GM19397 (cell line): ENCODE results near the gene GOLGA8N.
"Not testable (repeated sequence)": the region's sequence is repeated elsewhere in the genome, so short reads cannot be mapped to it uniquely, and the experiment has no call there.

Experiments
- ATAC-seq: cut with Tn5 transposase; IDR thresholded peaks from one replicate; pipeline ENCODE4 v1.9.1; 2021; ENCODE audit warnings: mild to moderate bottlenecking, moderate library complexity; ENCODE audit not compliant: unreplicated experiment

Gene GOLGA8N

DNA sequence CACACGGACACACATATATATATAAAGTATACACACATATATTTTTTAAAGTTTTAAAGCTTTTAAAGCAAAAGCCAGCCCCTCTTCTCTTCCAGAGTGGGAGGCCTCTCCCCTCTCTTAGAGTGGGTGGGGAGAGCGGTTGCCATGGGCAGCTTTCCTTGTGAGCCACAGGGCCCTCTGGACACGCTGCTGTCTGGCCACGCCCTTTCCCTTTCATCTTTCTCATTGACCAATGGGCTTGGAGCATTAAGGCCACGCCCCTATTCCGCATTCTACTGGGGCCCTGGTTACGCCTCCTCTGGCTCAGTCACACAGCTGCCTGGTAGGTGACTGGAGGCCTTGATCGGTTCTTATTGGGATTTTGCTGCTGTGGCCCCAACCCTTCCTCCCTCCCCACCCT lies at the start of gene GOLGA8N:
Gene GOLGA8N, plus strand, starts transcription at position 306 of the 400 bp plus-strand sequence.
- not testable (repeated sequence) for ATAC-seq

GRCh38 chr15:32543456-32543855 lies 49.8 kb upstream of the GOLGA8N start:
- ATAC-seq, result not testable (repeated sequence)

GRCh38 chr15:32545129-32545528 lies 48.1 kb upstream of the GOLGA8N start:
- ATAC-seq, result not testable (repeated sequence)

GRCh38 chr15:32554587-32554986 lies 38.7 kb upstream of the GOLGA8N start:
- ATAC-seq, result not testable (repeated sequence)

DNA sequence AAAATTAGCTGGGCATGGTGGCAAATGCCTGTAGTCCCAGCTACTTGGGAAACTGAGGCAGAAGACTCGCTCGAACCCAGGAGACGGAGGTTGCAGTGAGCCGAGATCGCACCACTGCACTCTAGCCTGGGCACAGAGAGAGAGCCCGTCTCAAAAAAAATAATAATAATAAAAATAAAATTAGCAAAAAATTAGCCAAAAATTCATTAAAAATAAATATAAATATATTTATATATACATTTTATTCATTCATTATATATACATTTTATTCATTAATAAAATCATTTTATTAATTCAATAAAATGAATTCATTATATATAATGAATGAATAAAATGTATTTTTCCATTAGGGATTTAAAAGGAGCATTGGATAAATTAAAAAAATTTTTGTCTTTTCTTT lies 31.1 kb upstream of the GOLGA8N start:
- not testable (repeated sequence) for ATAC-seq

- not testable (repeated sequence) for ATAC-seq
Measured at GRCh38 chr15:32568988-32569387, 24.3 kb upstream of the GOLGA8N start.

GRCh38 chr15:32578482-32578881 lies 14.8 kb upstream of the GOLGA8N start:
- not testable (repeated sequence) for ATAC-seq

DNA sequence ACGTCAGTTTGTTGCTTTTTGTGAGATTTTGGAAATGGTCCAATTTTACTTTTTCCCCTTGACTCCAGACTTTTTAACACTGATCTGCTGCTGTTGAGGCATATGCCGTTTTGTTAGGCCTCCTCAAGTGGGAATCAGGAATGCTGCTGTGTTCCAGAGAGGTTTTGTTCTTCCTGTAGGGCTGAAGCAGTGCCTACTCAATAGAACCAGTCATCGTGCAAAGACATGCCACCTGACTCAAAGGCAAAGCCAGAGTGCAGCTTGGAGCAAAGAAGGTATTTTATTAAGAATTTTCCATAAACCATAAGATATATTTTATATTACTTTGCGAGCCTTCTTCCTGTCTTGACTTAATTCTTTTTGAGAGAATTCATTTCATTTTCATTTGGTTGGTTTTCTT lies 7.4 kb upstream of the GOLGA8N start:
- ATAC-seq, result not testable (repeated sequence)

DNA sequence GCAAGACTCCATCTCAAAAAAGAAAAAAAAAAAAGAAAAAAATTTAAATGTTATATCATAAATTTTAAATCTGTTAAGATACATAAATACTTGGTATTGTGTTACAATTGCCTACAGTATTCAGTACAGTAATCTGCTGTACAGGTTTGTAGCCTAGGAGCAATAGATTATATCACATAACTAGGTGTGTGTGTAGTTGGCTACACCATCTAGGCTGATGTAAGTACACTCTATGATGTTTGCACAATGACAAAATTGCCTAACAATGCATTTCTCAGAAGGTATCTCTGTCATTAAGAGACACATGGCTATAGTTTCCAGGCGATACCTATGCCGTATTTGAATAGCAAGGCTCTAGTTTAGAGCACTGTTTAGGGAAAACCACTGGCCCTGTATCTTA lies 16.3 kb downstream of the GOLGA8N start:
- ATAC-seq, result not testable (repeated sequence)

GRCh38 chr15:32610719-32611118 lies 17.5 kb downstream of the GOLGA8N start:
- not testable (repeated sequence) for ATAC-seq

DNA sequence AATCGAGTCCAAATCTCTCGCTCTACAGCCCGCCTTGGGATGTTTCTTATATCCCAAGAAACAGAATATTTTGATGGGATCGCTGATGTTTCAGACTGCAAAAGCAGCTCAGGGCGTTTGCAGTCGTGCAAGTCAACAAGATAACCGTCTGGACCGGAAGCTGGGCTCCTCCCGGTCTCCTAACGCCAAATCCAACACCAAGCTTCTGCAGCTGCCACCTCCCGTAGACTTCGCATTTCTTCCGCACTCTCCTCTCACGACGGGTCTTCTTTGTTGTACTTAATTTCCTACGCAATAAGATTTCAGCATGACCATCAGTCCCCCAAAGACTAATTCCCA lies 21.4 kb downstream of the GOLGA8N start:
- ATAC-seq, result peak; percentile 27

GRCh38 chr15:32615051-32615870 lies 22.0 kb downstream of the GOLGA8N start, which contains the start of gene ARHGAP11A:
Gene ARHGAP11A (plus strand): TSS chr15:32615504. CDS start chr15:32616212, 708 bp downstream.
- ATAC-seq, result peak; percentile 77

GRCh38 chr15:32615871-32616426 lies 22.7 kb downstream of the GOLGA8N start:
- peak; percentile 10 for ATAC-seq

DNA sequence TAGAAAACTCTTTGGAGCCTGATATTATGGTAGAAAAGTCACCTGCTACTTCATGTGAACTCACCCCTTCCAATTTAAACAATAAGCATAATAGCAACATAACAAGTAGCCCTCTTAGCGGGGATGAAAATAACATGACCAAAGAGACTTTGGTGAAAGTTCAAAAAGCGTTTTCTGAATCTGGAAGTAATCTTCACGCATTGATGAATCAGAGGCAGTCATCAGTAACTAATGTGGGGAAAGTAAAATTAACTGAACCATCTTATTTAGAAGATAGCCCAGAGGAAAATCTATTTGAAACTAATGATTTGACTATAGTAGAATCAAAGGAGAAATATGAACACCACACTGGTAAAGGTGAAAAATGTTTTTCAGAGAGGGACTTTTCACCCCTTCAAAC lies 43.2 kb downstream of the GOLGA8N start:
- no peak for ATAC-seq

GRCh38 chr15:32636908-32637567 lies 43.8 kb downstream of the GOLGA8N start:
- ATAC-seq, result no peak

DNA sequence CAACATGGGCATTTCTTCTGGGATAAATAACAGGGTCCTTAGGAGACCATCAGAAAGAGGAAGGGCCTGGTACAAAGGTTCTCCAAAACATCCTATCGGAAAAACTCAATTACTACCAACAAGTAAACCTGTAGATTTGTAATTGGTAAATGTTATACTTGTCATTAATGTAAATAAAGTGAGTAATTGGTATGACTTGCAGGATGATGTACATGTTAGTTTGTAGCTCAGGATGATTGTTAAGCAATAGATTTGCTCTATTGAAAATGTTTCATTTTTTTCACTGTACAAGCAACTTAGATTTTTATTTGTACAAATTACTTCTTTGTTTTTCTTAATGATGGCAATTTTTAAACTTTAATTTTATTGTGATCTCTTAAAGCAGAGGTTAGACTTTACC lies 44.4 kb downstream of the GOLGA8N start:
- ATAC-seq, result no peak

DNA sequence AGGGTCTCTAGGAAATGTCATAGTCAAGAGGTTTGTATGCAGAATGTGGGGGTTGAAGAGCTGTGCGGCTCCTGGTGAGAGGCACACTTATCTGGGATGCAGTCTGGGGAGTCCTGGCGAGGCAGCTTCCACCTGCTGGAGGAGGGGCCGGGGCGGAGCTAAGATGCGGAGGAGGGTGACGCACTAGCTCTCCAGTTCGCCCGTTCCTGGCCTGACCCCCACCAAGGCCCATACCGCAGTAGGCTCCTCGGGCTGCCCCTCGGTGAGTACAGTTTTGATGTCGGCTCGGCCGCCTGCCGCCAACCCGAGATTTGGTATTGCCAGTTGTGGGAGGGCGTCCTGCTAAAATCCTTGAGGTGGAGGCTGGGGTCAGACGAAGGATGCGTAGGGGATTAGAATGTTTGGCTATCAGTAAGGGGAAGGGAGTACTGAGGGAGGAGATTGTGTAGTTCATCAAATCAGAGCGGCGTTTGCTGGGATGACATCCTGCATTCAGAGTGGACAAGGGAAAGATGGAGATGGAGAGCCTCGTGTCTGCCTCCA lies 48.3 kb downstream of the GOLGA8N start, which contains the start of gene SCG5:
Gene SCG5, plus strand, starts transcription at position 194 of the 543 bp plus-strand sequence. CDS start 1,883 bp downstream, outside the sequence.
- ATAC-seq, result no peak

DNA sequence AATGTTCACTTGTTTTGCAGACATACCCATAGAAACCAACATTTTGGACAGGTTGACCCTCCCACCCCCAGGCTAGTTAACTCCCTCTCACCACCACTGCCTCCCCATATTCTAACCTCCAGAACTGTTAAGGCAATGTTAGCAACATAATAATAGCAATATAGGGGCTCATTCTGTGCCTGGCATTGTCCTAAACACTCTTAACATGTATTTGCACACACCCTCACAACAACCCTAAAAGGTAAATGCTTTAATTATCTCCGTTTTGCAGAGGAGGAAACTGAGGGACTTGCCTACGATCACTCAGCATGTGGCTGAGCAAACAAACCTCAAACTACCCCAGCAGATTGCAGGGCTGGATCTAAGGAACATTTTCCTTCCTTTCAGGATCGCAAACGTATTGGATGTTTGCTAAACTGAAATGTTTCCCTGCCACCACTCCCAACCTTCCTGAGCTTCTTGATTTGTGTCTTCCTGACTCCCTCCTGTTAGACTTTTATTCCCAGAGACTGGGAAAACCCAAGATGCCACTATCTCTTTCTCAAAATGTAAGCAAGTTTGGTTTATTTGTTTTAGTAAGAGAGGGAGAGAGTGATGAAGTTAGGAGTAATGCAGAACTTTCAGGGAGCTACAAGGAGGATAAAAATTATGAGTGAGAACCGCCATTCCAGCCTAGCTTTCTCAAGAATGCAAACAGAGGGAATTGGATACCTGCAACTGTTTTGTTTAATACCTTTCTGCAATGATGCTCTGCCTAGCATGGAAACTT lies 49.6 kb downstream of the GOLGA8N start:
- ATAC-seq, result no peak

DNA sequence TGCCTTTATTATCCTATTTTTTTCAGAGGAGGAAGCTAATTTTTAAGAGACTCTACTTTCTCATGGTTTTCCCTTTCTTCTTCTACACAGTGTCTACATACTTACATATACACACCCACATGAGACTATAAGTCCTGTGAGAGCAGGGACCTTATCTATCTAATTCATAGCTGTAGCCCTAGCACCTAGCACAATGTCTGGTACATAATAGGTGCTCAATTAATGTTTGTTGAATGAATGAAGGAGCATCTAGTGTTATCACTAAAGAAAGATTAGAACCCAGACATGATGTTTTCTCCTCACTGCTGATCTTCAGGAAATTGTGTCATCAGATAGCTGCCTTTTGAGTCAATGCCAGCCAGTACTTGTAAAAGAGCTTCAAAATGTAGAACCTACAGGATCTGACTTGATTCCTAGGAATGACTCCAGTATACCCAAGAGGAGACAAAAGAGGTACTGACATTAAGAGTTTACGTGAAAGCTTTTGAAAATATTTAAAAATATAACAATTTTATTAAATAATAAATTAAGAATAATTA lies 50.7 kb downstream of the GOLGA8N start:
- ATAC-seq, result no peak

DNA sequence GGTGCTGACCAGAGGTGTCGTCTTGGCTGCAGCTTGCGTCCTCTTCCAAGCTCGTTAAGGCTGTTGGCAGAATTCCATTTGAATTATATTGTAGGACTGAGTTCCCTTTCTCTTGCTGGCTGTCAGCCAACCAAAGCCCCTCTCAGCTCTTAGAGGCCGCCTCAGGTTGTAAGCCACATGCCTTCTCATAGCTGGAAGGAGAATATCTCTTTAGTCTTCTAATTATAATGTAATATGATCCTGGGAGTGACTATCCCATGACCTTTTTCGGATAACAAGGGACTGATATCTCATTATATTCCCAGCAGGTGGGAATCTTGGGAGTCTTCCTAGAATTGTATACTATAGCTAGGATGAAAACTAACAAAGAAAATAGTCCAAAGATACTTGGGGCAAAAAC lies 53.0 kb downstream of the GOLGA8N start:
- no peak for ATAC-seq
